ENCODE data around the gene PTAFR.

PTAFR gene

DNA sequence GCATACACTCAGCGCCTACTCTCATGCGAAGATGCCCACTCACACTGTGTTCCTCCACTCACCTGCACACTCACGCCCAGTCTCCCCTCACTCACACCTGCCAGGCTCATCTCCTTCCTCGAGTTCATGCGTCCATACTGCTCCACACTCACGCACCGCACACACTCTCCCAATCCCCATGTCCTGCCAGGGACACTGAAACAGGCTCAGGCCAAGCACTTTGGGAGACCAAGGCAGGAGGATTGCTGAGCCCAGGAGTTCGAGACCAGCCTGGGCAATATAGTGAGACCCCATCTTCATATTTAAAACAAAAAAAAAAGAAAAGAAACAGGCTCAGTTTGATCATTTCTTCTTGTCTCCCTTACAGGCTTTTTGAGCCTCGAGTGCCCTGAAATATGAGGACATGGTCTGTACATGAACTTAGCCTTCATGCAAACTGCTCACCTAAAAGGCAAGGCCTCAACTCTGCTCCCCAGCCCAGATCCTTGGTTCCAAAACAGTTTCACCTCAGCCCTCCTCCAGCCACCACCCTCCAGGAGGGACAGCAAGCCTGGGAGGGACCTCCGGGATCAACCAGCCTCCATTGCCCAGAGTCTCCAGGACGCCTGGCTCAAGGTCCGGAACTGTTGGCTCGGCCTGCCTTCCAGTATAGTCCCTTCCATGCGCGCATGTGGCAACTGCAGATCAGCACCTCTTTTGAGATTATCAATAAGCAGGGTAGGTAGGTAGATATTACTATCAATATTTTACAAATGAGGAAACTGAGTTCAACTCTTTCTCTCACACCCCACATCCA is 2.4 kb upstream of the PTAFR start:
- no peak overlapping the region for H3K27ac ChIP-seq
- no peak for TF ChIP-seq Cebpa-rat (IDR thresholded peaks at IDR 0.05)
- no peaks in the 10 kb centered on the region for H3K27me3 ChIP-seq
- peaks cover 16% of the 10 kb centered on the region for H4K20me1 ChIP-seq
- no peak overlapping the region for H3K9ac ChIP-seq
- no peak overlapping the region for H3K4me3 ChIP-seq
- no peaks in the 10 kb centered on the region for H3K36me3 ChIP-seq
- peaks cover 71% of the 10 kb centered on the region for H3K4me1 ChIP-seq
- H3K9me3 ChIP-seq = no peaks in the 10 kb centered on the region
- no peak overlapping the region for H3K4me2 ChIP-seq

GRCh38 chr1:28175955-28176485 is 470 bp downstream of the PTAFR start:
- Histone ChIP-seq H3K27me3 (no peaks in the 10 kb centered on the region), H3K4me3 (peak overlapping the region; percentile 52), H3K27ac (no peak overlapping the region), H4K20me1 (peaks cover 21% of the 10 kb centered on the region), H3K4me1 (peaks cover 90% of the 10 kb centered on the region), H3K36me3 (no peaks in the 10 kb centered on the region), H3K9ac (peak overlapping the region; percentile 51; the same call in 1 of the 2 replicates), H3K4me2 (peak overlapping the region; percentile 97), H3K9me3 (no peaks in the 10 kb centered on the region)
- no peak for TF ChIP-seq Cebpa-rat (IDR thresholded peaks at IDR 0.05)

GRCh38 chr1:28173980-28174297 is 2.6 kb downstream of the PTAFR start:
- Histone ChIP-seq H3K27me3 (no peaks in the 10 kb centered on the region), H3K27ac (no peak overlapping the region), H3K36me3 (no peaks in the 10 kb centered on the region), H3K9ac (no peak overlapping the region), H3K4me3 (no peak overlapping the region), H4K20me1 (peaks cover 21% of the 10 kb centered on the region), H3K4me2 (peak overlapping the region; percentile 97), H3K9me3 (no peaks in the 10 kb centered on the region), H3K4me1 (peaks cover 85% of the 10 kb centered on the region)
- no peak for TF ChIP-seq Cebpa-rat (IDR thresholded peaks at IDR 0.05)

DNA sequence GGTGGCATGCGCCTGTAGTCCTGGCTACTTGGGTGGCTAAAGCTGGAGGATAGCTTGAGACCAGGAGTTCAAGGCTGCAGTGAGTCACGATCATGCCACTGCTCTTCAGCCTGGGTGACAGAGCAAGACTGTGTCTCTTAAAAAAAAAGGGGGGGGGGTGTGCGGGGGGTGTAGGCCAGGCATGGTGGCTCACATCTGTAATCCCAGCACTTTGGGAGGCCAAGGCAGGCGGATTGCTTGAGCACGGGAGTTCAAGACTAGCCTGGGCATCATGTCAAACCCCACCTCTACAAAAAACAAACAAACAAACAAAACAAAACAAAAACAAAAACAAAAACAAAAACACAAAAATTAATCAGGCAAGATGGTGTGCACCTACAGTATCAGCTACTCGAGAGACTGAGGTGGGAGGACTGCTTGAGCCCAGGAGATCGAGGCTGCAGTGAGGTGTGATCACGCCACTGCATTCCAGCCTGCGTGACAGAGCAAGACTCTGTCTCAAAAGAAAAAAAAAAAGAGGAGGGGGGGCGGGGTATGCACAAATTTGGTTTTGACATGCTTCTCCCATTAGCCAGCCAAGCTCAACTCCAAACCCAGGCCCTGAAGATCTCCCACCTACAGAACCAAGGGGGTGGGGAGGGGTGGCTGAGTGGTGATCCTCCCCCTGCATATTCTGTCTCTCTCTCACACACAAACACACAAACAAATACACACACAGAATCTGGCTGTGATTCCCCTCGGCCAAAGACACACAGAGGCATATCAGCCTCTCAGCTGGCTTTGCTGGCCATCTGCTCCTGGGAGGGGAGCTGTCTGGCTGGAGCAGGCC is 3.1 kb downstream of the PTAFR start:
- Histone ChIP-seq H4K20me1 (peaks cover 21% of the 10 kb centered on the region), H3K9me3 (no peaks in the 10 kb centered on the region), H3K9ac (no peak overlapping the region), H3K4me2 (peak overlapping the region; percentile 97), H3K27ac (peak overlapping the region; percentile 32; the same call in 1 of the 2 replicates), H3K27me3 (no peaks in the 10 kb centered on the region), H3K4me3 (no peak overlapping the region), H3K36me3 (no peaks in the 10 kb centered on the region), H3K4me1 (peaks cover 88% of the 10 kb centered on the region)
- no peak for TF ChIP-seq Cebpa-rat (IDR thresholded peaks at IDR 0.05)

DNA sequence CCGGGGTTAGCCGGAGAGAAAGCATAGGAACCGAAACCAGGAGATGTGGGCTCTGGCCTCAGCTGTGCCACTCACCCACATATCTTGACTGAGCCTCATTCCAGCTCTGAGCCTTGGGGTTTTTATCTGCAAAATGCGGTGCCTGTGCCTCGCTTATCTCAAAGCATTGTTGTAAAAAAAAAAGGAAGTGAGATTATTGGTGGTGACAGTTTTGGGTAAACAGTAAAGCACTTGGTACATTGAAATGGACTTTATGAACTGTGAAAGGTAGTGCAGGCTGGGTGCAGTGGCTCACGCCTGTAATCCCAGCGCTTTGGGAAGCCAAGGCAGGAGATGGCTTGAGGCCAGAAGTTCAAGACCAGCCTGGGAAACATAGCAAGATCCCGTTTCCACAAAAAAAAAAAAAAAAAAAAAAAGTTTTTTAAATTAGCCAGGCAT is 3.8 kb downstream of the PTAFR start:
- H3K36me3 ChIP-seq = no peaks in the 10 kb centered on the region
- H3K27ac ChIP-seq = peak overlapping the region; percentile 59; the same call in 1 of the 2 replicates
- no peak overlapping the region; the same call in 1 of the 2 replicates for H3K9ac ChIP-seq
- H4K20me1 ChIP-seq = peaks cover 21% of the 10 kb centered on the region
- no peak overlapping the region for H3K4me3 ChIP-seq
- no peak for TF ChIP-seq Cebpa-rat (IDR thresholded peaks at IDR 0.05)
- peak overlapping the region; percentile 97 for H3K4me2 ChIP-seq
- peaks cover 81% of the 10 kb centered on the region for H3K4me1 ChIP-seq
- no peaks in the 10 kb centered on the region for H3K27me3 ChIP-seq
- H3K9me3 ChIP-seq = no peaks in the 10 kb centered on the region

DNA sequence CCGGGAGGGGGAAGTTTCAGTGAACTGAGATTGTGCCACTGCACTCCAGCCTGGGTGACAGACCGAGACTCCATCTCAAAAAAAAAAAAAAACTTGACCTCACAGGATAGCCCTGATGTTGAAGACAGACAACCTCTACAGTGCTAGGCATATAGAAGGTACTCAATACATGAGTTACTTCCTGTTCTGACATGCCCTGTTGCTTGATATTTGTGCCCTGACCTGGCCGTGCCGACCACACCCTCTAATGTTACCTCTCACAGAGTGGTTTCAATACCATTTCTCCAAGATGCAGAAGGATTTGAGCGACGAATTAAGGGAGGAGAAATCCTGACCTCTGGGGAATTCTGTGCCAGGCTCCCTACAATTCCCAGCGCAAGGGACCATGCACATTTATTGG is 5.2 kb downstream of the PTAFR start:
- TF ChIP-seq Cebpa-rat (IDR thresholded peaks at IDR 0.05) = no peak
- Histone ChIP-seq H3K4me1 (peaks cover 66% of the 10 kb centered on the region), H3K4me3 (no peak overlapping the region), H3K9me3 (no peaks in the 10 kb centered on the region), H3K4me2 (peak overlapping the region; percentile 97; the same call in 1 of the 2 replicates), H3K27me3 (no peaks in the 10 kb centered on the region), H3K9ac (no peak overlapping the region), H3K36me3 (no peaks in the 10 kb centered on the region), H3K27ac (no peak overlapping the region), H4K20me1 (peaks cover 10% of the 10 kb centered on the region)

DNA sequence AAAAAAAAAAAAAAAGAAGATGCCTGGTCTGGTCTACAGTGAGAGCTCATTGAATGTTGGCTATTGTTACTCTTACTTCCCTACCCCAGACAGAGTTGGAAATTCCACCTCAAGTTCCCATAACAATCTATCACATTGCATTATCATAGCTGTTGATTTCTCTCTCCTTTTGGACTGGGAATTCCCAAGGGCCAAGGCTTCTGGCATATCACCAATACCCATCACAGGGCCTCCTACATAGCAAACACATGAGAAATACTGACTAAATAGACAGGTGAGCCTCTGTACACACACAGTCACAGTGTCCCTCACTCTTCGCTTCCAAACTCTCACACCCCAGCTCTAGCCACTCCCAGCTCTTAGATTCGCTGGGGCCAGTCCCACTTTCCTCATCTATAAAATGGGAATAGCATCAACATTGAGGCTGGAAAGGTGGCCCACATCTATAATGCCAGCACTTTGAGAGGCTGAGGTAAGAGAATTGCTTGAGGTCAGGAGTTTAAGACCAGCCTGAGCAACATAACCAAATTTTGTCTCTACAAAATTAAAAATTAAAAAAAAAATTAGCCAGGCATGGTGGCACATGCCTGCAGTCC is 6.4 kb downstream of the PTAFR start:
- H3K4me2 ChIP-seq = peak overlapping the region; percentile 40
- H3K27ac ChIP-seq = no peak overlapping the region
- peaks cover 55% of the 10 kb centered on the region for H3K4me1 ChIP-seq

DNA sequence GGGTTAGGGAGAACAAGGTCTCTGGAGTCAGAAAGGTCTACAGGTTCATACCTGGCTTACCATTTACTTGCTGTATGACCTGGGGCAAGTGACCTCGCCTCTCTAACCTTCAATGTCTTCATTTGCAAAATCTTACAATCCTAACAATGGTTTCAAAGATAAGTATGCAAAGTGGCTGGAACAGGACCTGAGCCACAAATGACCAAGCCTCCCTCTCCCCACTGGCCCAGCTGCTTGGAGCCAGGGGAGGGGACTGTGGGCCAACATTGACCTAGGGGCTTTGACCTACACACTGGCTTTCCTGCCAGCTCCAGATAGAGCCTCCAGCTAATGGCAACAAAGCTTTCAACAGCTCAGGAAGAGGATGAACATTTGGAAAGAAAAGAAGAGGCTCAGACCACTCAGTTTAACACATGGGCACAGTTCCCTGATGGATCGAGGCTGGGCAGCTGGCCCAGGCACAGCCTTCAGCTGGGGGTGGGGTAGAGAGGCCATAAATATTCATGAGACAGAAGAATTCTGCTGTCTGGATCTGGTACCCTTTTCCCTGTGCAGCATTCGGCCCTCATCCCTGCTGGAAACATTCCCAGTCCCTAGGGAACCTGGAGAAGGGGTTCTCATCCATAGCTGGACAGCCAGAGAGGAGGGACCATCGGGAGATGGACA is 12.9 kb downstream of the PTAFR start:
- no peak overlapping the region for H3K4me2 ChIP-seq
- H3K27ac ChIP-seq = no peak overlapping the region
- H3K4me3 ChIP-seq = no peak overlapping the region
- 0 out of 2 replicates have a peak, but pooled peaks cover 7% of the 10 kb centered on the region for H3K9me3 ChIP-seq
- TF ChIP-seq Cebpa-rat (IDR thresholded peaks at IDR 0.05) = no peak
- no peaks in the 10 kb centered on the region for H4K20me1 ChIP-seq
- no peaks in the 10 kb centered on the region for H3K4me1 ChIP-seq
- no peaks in the 10 kb centered on the region for H3K36me3 ChIP-seq
- no peaks in the 10 kb centered on the region for H3K27me3 ChIP-seq
- no peak overlapping the region for H3K9ac ChIP-seq

More for the DNA sequence above, 6.4 kb downstream of the PTAFR start:
- H3K9me3 ChIP-seq = 0 out of 2 replicates have a peak, but pooled peaks cover 7% of the 10 kb centered on the region
- 0 out of 2 replicates have a peak, but pooled peaks cover 5% of the 10 kb centered on the region for H4K20me1 ChIP-seq
- TF ChIP-seq Cebpa-rat (IDR thresholded peaks at IDR 0.05) = no peak
- no peaks in the 10 kb centered on the region for H3K36me3 ChIP-seq
- no peak overlapping the region for H3K9ac ChIP-seq
- no peak overlapping the region for H3K4me3 ChIP-seq
- no peaks in the 10 kb centered on the region for H3K27me3 ChIP-seq

DNA sequence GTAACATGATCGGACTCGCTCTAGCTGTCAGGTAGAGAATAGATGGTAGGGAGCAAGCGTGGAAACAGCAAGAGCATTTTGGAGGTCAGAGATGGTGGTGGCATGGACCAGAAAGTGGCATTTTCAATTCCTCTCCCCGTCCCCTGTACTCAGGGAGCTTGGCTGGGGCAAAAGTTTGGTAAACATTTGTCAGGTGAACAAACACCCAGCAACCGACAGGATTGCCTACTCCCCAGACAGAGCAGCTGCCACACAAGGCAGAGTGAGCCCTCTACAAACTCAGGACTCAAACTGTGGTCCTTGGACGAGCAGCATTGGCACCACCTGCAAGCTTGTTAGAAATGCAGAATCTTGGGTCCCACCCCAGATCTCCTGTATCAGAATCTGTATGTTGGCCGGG is 14.3 kb downstream of the PTAFR start:
- Histone ChIP-seq H3K27me3 (no peaks in the 10 kb centered on the region), H3K4me3 (no peak overlapping the region), H3K27ac (no peak overlapping the region), H3K9me3 (0 out of 2 replicates have a peak, but pooled peaks cover 7% of the 10 kb centered on the region), H3K4me1 (no peaks in the 10 kb centered on the region), H3K36me3 (no peaks in the 10 kb centered on the region), H3K4me2 (no peak overlapping the region), H3K9ac (no peak overlapping the region), H4K20me1 (no peaks in the 10 kb centered on the region)
- TF ChIP-seq Cebpa-rat (IDR thresholded peaks at IDR 0.05) = no peak
